NCI-H146 (cell line): ENCODE data around the gene BRSK1.

Source experiments
- DNase-seq: peaks from one replicate; lab custom pipeline; 2025; lab: John Stamatoyannopoulos, UW

The BRSK1 gene

GRCh38 chr19:55283548-55284377 is at the start of gene BRSK1:
TSS of gene BRSK1 (plus strand) at chr19:55283997. CDS start at chr19:55284443, 446 bp downstream.
- DNase-seq = peak; percentile 88

- no peak for DNase-seq
Observed at GRCh38 chr19:55238030-55238429, 45.8 kb upstream of the BRSK1 start.

DNA sequence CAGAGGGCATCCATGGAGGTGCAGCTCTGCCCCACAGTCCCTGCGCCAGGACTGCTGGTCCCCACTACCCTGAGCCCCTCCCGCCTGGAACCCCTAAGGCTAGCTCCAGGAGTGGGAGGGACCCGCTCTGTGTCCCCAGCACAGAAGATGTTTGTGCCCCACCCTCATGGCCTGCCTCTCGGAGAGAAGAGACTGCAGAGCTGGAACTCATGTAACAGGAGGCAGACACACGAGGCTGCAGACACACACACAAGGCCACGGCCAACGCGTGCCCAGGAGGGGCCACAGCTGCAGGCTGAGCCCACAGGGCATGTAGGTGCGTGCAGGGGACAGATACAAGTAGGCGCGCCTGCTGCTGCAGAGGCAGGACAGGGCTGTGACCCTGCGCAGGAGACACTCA is 44.8 kb upstream of the BRSK1 start:
- no peak for DNase-seq

- no peak for DNase-seq
Observed at GRCh38 chr19:55240713-55241020, 43.1 kb upstream of the BRSK1 start.

- DNase-seq = no peak
Observed at GRCh38 chr19:55241143-55241934, 42.5 kb upstream of the BRSK1 start.

DNA sequence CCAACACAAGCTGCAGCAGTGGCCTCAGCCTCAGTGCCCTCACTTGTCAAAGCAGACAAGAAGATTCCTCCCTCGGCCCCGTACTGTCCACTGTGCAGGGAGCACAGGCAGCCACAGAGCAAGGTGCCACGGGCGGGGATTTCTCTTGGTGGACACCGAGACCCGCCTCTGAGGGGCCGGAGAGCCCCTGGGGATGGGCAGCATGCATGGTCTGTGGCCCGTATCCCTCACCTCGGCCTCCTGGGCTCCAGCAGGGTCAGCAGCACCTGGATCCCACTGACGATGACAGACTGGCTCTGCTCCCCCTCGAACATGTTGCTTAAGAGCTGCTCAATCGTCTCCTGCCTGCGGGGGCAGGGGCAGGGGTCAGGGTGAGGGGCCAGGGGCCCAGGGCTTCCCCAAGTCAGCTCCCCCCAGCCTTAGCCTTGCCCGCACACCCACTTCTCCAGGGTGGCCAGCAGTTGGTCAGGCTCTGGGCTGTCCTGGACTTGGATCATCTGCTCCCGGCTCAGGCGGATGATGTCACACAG is 41.8 kb upstream of the BRSK1 start:
- DNase-seq = no peak

GRCh38 chr19:55242517-55242916 is 41.3 kb upstream of the BRSK1 start:
- no peak for DNase-seq

GRCh38 chr19:55244004-55244680 is 39.7 kb upstream of the BRSK1 start:
- no peak for DNase-seq

GRCh38 chr19:55245236-55245904 is 38.4 kb upstream of the BRSK1 start:
- no peak for DNase-seq

DNA sequence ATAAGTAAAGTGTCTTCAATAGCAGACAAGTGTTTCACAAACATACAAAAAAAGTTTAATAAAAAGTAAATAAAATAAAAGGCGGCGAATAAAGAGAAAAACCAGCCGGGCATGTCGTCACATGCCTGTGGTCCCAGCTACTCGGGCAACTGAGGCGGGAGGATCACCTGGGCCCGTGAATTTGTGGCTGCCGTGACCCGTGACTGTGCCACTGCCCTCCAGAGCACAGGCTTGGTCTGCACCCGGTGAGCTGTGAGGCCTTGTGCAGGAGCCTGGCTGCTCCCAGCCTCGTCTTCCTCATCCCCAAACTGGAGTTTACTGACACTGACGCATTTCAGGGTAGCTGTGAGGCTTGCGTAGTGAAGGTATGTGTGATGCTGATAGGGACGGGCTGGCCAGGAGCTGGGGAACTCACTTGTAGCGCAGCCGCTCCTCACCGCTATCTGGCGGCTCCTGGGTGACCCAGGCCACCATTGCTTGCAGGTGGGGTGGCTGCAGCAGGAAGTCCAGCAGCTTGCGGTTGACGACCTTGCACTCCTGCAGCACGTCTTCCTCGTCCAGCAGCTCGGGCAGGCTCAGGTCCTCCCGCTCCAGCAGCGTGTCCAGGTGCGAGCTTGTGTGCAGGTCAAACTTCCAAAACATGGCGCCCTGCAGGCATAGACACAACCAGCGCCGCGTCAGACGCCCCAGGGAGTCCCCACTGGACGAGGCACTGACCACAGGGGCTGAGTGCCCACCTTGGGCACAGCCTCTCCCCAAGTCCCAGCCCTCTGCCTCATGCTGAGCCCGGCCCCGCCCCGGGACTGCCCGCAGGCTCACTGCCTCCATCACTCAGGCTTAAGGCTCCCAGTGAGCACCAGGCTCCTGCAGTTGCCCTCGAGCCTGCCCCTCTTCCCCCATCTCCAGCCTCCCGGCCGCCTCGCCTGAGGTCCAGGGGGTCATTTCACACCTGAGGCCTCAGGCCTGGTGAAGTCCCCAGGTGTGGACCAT is 37.0 kb upstream of the BRSK1 start:
- DNase-seq = no peak

DNA sequence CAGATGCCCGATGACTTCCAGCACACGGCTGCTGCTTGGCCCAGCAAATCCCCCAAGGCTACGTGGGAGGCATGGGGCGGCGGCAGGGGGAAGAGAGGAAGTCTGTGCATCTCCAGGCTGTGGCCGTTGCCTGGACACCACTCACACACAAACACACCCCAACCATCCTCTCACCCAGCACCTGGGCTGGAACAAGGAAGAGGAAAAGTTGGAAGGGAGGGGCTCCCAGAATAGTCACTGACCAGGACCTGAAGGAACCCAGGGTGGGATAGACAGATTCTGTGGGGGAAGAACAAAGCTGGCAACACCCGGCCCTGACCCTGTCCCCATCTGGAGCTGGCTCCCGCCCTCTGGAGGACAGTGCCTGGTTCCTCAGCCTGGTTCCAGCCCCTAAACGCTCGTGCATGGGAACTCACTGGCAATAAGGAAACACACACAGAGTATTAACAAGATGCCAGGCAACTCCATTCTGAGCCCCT is 36.1 kb upstream of the BRSK1 start:
- DNase-seq = no peak

- no peak for DNase-seq
Observed at GRCh38 chr19:55248166-55248675, 35.6 kb upstream of the BRSK1 start.

GRCh38 chr19:55248704-55249103 is 35.1 kb upstream of the BRSK1 start:
- no peak for DNase-seq

- DNase-seq = no peak
Observed at GRCh38 chr19:55249841-55250240, 34.0 kb upstream of the BRSK1 start.

- no peak for DNase-seq
Observed at GRCh38 chr19:55250262-55251036, 33.3 kb upstream of the BRSK1 start.

GRCh38 chr19:55251341-55252081 is 32.3 kb upstream of the BRSK1 start:
- no peak for DNase-seq

DNA sequence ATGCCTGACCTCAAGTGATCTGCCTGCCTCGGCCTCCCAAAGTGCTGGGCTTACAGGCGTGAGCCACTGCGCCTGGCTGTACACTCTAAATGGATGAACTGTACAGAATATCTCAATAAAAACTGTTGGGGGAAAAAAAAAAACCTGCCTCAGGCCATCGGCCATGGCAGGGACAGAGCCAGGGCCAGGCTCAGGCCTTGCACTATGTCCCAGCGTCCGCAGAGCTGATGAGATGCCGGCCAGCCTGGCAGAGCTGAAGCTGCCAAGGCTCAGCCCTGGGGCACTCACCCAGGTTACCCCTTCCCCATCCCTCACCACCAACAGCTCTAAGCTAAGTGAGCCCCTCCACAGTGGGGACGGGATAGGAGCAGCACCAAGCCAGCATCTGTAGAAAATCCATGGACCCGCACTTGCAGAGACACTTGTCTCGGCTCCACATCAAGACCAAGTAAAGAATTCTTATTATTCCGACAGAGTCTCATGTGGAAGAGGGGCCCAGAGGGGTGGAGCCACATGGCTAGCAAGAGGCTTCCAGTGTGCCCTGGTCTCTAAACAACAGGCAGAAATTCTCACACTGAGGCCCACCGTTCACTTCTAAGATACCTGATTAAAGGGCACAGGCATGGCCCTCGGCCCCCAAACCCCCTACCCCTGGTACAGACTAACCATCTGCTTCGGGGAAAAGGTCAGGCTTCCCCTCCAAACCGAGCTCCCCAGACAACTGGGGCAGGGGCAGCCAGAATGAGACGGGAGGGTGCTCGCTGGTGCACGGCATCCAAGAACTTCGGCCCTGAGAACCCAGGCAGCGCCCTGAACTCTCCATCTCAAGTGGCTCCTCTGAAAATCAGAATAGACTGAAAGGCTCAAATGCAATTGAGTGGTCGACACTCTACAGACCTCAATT is 30.8 kb upstream of the BRSK1 start:
- no peak for DNase-seq
